MCF 10A (cell line): ENCODE measurements around the gene CHST11. TPM values are rescaled to one million over a fixed set of nuclear protein-coding genes. Genes with fewer than 3 reads are reported as not detected.
A peak's percentile ranks its signal among the peaks of the same experiment; 100 is the strongest.

Source experiments
- BruUV-seq: library from RNA; stranded (reverse); fragments of 400-500 nt; replicated peaks from 2 replicates; lab custom pipeline; 2021; lab: Mats Ljungman, UMichigan
- CTCF ChIA-PET: fragments of 300-600 bp; sonication (Branson Sonifier 250); formaldehyde crosslinking; extraction: SDS; loops from one replicate; lab custom pipeline; 2021; ENCODE audit warnings: antibody characterized with exemption, inconsistent platforms; lab: Yijun Ruan, JAX
- POLR2A ChIA-PET: fragments of 300-600, 350-650 bp; sonication (Branson Sonifier 250); formaldehyde crosslinking; extraction: SDS; loops from one replicate; lab custom pipeline; 2020; ENCODE audit warnings: antibody characterized with exemption, inconsistent platforms; lab: Yijun Ruan, JAX
- DNase-seq: peaks from one replicate; pipeline ENCODE4 v3.0.0-alpha.2; 2018; ENCODE audit not compliant: unreplicated experiment
- H3K27ac Mint-ChIP-seq: one replicate; pipeline ENCODE4 v1.8.0; 2022; ENCODE audit warnings: mild to moderate bottlenecking, low read depth, mixed read lengths; ENCODE audit not compliant: unreplicated experiment
- H3K27me3 Mint-ChIP-seq: one replicate; pipeline ENCODE4 v1.8.0; 2022; ENCODE audit warnings: mixed read lengths; ENCODE audit not compliant: insufficient read depth, unreplicated experiment
- H3K36me3 Mint-ChIP-seq: one replicate; pipeline ENCODE4 v1.8.0; 2022; ENCODE audit warnings: mild to moderate bottlenecking, moderate library complexity, mixed read lengths; ENCODE audit not compliant: insufficient read depth, unreplicated experiment
- H3K4me1 Mint-ChIP-seq: one replicate; pipeline ENCODE4 v1.8.0; 2022; ENCODE audit warnings: mixed read lengths; ENCODE audit not compliant: insufficient read depth, unreplicated experiment
- H3K4me3 Mint-ChIP-seq: one replicate; pipeline ENCODE4 v1.8.0; 2022; ENCODE audit warnings: mild to moderate bottlenecking, moderate library complexity, mixed read lengths; ENCODE audit not compliant: unreplicated experiment
- H3K9me3 Mint-ChIP-seq: one replicate; pipeline ENCODE4 v1.8.0; 2022; ENCODE audit warnings: mixed read lengths; ENCODE audit not compliant: unreplicated experiment
- intact Hi-C: fragments of 100-400 bp; cut with micrococcal nuclease; formaldehyde crosslinking; loops from 2 replicates; pipeline ENCODE4 v1.14.1; 2022
- total RNA-seq: library from RNA; stranded (reverse); gene quantifications from 2 replicates; pipeline ENCODE4 v1.2.3, GENCODE V29; 2022
- TF ChIP-seq, protein P1 (sequence below): fragments of 200-600 bp; IDR thresholded peaks from one replicate; pipeline ENCODE4 v1.8.0; 2022; ENCODE audit warnings: antibody characterized with exemption, mild to moderate bottlenecking; ENCODE audit not compliant: unreplicated experiment

CHST11 gene
- total RNA-seq, 1 experiment from 2014 or later: 5.3 TPM

DNA sequence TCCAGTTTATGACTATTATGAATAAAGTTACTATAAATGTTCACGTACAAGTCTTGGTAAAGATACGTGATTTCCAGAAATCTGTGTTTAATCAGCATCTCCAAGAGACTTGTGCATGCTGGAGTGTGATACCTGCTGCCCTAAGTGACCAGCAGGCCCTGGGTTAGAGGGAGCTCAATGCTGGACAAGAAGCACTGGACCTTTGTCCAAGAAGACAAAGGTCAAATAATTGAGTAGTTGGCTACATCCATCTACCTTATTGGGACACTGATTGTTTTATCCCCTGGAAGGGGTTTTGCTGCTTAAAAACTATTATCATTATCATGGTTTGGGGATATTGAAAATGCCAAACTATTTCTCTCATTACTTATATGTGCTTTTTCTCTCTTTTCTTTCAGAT is 37.0 kb upstream of the CHST11 start:
- no TSS peak for BruUV-seq
- H3K9me3 Mint-ChIP-seq: no peaks in the 10 kb centered on the region
- ChIA-PET POLR2A (interaction anchor here (0.9 kb wide), 1 partner anchor 9 kb away, joined by 3 read pairs; no protein-coding TSS in a partner anchor), CTCF (interaction anchor here (0.7 to 0.8 kb wide), 2 partner anchors 38 to 395 kb away, joined by 3 read pairs; no protein-coding TSS in a partner anchor)
- H3K4me3 Mint-ChIP-seq: no peak overlapping the region
- intact Hi-C loops: no loop called here
- H3K36me3 Mint-ChIP-seq: no peaks in the 10 kb centered on the region
- TF ChIP-seq, protein P1, sequence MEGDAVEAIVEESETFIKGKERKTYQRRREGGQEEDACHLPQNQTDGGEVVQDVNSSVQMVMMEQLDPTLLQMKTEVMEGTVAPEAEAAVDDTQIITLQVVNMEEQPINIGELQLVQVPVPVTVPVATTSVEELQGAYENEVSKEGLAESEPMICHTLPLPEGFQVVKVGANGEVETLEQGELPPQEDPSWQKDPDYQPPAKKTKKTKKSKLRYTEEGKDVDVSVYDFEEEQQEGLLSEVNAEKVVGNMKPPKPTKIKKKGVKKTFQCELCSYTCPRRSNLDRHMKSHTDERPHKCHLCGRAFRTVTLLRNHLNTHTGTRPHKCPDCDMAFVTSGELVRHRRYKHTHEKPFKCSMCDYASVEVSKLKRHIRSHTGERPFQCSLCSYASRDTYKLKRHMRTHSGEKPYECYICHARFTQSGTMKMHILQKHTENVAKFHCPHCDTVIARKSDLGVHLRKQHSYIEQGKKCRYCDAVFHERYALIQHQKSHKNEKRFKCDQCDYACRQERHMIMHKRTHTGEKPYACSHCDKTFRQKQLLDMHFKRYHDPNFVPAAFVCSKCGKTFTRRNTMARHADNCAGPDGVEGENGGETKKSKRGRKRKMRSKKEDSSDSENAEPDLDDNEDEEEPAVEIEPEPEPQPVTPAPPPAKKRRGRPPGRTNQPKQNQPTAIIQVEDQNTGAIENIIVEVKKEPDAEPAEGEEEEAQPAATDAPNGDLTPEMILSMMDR: no peak
- H3K4me1 Mint-ChIP-seq: peaks cover 5% of the 10 kb centered on the region
- DNase-seq: no peak
- no peaks in the 10 kb centered on the region for H3K27me3 Mint-ChIP-seq
- no peak overlapping the region for H3K27ac Mint-ChIP-seq

DNA sequence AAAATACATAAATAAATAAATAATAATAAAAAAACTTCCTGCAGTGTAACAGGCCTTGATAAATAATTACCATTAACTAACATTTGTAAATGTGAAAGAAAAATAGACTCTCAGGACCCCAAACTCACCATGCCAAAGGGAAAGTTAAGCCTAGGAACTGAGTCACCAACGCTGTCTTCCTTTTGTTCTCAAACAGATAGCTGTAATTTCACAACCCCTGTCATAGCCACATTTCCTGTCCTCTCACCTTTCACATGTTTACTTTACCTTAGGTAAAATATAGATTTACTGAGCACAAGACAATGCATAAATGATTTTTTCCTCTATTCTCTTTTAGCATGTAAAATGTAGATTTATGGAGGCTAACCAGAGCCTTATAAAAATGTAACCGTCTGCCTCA is 35.9 kb upstream of the CHST11 start:
- ChIA-PET POLR2A (interaction anchor here (0.5 kb wide), 1 partner anchor 628 kb away, joined by 3 read pairs; no protein-coding TSS in a partner anchor), CTCF (interaction anchor here (0.8 kb wide), 1 partner anchor 84 kb away, joined by 4 read pairs; no protein-coding TSS in a partner anchor)
- no TSS peak for BruUV-seq
- no peak overlapping the region for H3K4me3 Mint-ChIP-seq
- TF ChIP-seq, protein P1: no peak
- no peaks in the 10 kb centered on the region for H3K36me3 Mint-ChIP-seq
- DNase-seq: peak; percentile 52
- no peaks in the 10 kb centered on the region for H3K27me3 Mint-ChIP-seq
- H3K4me1 Mint-ChIP-seq: peaks cover 5% of the 10 kb centered on the region
- intact Hi-C loops: no loop called here
- H3K9me3 Mint-ChIP-seq: no peaks in the 10 kb centered on the region
- H3K27ac Mint-ChIP-seq: no peak overlapping the region

DNA sequence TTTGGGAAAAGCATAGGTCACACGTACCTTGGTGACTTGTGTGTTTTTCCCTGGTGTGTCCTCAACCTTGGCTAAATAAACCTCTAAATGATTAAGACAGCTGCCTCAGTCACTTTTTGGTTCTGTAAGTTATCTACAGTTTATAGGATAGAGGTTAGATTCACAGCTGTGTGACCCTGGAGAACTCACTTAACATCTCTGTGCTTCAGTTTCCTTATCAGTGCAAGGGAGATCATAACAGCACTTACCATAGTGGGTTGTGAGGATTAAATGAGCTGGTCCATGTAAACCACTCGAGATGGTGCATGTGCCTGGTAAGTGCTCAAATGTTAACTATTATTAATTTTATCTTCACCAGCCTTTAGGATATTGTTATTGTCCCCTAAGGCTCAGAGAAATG is 35.4 kb upstream of the CHST11 start:
- H3K27me3 Mint-ChIP-seq: no peaks in the 10 kb centered on the region
- ChIA-PET CTCF (no interaction called here), POLR2A (interaction anchor here (0.5 kb wide), 1 partner anchor 627 kb away, joined by 3 read pairs; no protein-coding TSS in a partner anchor)
- H3K36me3 Mint-ChIP-seq: no peaks in the 10 kb centered on the region
- no peak overlapping the region for H3K4me3 Mint-ChIP-seq
- no peaks in the 10 kb centered on the region for H3K9me3 Mint-ChIP-seq
- peaks cover 5% of the 10 kb centered on the region for H3K4me1 Mint-ChIP-seq
- no peak for DNase-seq
- no peak overlapping the region for H3K27ac Mint-ChIP-seq
- intact Hi-C loops: no loop called here
- TF ChIP-seq, protein P1: no peak
- no TSS peak for BruUV-seq

DNA sequence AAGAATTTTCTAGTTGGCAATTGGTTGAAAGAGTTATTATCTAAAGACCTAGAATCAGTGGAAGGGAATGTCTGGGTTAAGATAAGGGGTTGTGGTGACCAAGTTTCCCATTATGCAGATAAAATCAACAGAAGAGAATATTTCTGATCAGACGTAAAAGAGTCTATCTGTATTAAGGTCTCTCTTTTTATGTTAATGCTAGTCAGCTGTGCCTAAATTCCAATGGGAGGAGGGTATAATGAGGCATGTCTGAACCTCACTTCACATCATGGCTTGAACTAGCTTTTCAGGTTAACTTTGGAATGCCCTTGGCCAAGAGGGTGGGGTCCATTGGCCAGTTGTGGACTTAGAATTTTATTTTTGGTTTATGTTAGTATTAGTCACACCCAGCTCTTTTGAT is 34.3 kb upstream of the CHST11 start:
- no peak for DNase-seq
- TF ChIP-seq, protein P1: no peak
- H3K27me3 Mint-ChIP-seq: no peaks in the 10 kb centered on the region
- POLR2A ChIA-PET: interaction anchor here (0.8 kb wide), 1 partner anchor 8 kb away, joined by 4 read pairs; no protein-coding TSS in a partner anchor
- H3K27ac Mint-ChIP-seq: no peak overlapping the region
- H3K4me1 Mint-ChIP-seq: peaks cover 5% of the 10 kb centered on the region
- intact Hi-C loops: no loop called here
- no peaks in the 10 kb centered on the region for H3K9me3 Mint-ChIP-seq
- H3K36me3 Mint-ChIP-seq: no peaks in the 10 kb centered on the region
- no peak overlapping the region for H3K4me3 Mint-ChIP-seq
- CTCF ChIA-PET: interaction anchor here (0.8 kb wide), 1 partner anchor 164 kb away, joined by 3 read pairs; no protein-coding TSS in a partner anchor
- BruUV-seq: no TSS peak
